Left hindlimb (tissue), 1 donor: Measurements from ENCODE around the gene CDK11A.
"Not testable (repeated sequence)": the region's sequence is repeated elsewhere in the genome, so short reads cannot be mapped to it uniquely, and the experiment has no call there.

Experiments
- DNase-seq: peaks from one replicate; pipeline ENCODE4 v3.0.0-alpha.2; 2018

CDK11A gene

GRCh38 chr1:1721201-1721600 is 3.0 kb downstream of the CDK11A start:
- DNase-seq, result no peak

GRCh38 chr1:1715109-1715883 is 8.9 kb downstream of the CDK11A start:
- not testable (repeated sequence) for DNase-seq

DNA sequence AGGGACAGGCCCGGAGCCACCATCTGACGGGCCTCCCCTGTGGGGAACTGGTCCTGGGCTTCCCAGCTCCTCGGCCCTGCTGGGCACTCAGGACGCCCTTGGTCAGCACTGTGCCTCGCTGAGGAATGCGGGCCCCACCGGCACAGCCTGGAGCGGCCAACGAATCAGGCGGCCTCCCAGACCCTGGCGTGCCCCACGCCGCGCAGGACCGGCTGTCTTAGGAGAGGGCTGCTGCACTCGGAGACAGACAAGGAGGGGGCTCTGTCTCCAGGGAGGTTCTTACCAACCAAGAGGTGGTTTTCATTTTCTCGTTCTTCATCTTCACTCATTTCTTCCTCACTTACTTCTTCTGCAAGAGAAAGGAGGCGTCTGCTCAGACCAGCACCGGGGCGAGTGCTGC is 16.3 kb downstream of the CDK11A start:
- DNase-seq, result not testable (repeated sequence)

- DNase-seq, result not testable (repeated sequence)
Measured at GRCh38 chr1:1707241-1707640, 16.9 kb downstream of the CDK11A start.

DNA sequence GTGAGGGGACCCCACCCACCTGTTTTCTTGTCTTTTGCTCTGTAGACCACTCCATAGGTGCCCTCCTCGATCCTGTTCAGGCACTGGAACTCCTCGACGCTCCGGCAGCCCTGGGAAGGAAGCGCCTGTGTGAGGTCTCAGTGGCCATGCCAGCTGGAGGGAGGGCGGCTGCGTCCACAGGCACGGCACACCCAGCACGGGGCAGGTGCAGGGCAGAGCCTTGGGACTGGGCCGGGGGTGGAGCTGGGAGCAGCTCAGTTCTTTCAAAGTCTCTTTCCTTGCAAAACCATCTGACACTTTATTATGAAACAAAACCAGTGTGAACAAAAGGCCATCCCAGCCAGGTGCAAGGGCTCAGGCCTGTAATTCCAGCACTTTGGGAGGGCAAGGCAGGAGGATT is 18.5 kb downstream of the CDK11A start:
- DNase-seq, result not testable (repeated sequence)

GRCh38 chr1:1704284-1704957 is 19.7 kb downstream of the CDK11A start:
- DNase-seq, result not testable (repeated sequence)

- no peak for DNase-seq
Measured at GRCh38 chr1:1703796-1704195, 20.4 kb downstream of the CDK11A start.

GRCh38 chr1:1702506-1702905 is 21.7 kb downstream of the CDK11A start:
- not testable (repeated sequence) for DNase-seq

DNA sequence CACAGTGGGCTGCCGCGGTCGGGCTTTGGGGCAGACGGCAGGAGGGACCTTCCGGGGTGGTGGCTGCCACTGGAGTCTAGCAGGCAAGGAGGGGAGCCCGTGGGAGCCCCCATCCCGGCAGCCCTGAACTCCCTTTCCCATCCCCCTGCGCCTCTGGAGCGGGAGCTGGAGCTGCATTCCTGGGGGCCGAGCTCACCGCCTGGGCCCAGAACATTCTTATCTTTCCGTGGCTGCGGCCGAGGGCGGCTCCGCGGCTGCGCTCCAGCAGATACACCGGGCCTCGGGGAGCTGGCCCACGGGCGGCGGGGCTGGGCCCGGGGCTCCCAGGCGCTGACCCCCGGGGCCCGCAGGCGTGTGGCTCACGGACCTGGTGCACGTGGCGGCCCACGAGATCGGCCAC is 23.6 kb downstream of the CDK11A start:
- DNase-seq, result not testable (repeated sequence)

- not testable (repeated sequence) for DNase-seq
Measured at GRCh38 chr1:1700067-1700466, 24.1 kb downstream of the CDK11A start.

- DNase-seq, result peak; percentile 11
Measured at GRCh38 chr1:1699061-1699460, 25.1 kb downstream of the CDK11A start.

DNA sequence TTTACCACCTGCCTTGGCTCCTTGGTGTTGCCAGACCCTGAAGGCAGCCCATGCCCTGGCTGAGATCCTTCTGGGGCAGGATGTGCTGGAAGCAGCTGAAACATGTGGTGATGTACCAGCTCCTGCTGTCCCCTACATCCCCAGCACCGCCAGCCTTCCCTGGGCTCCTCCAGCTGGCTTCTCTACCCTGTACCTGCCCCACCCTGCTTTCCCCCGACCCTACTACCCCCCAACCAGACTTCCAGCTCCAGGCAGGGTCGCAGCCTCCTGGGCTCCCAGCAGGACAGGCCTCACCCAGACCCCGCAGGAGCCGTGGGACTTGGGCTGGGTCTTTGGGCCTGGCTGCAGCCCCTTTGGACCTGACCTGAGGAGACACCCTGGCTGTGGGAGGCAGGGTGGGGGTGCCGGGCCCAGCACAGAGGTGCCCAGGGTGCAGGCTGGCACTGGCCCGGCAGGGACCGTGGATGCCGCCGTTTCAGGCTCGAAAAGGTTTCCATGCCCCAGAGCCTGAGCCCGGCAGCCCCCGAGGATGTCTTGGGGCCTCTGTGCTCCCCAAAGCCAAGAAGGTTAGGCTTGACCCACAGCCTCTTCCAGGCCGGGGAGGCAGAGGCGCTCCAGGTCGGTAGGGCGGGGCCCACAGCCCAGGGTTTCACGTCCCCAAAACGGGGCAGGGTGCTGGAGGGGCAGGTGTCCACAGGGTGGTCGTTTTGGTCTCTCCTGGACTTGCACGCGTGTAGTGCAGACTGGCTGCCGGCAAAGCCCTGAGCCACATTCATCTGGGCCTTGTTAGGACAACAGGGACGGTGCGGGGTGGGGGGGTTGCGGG is 26.6 kb downstream of the CDK11A start:
- peak; percentile 20 for DNase-seq

- DNase-seq, result peak; percentile 25
Measured at GRCh38 chr1:1696431-1697357, 27.5 kb downstream of the CDK11A start.

DNA sequence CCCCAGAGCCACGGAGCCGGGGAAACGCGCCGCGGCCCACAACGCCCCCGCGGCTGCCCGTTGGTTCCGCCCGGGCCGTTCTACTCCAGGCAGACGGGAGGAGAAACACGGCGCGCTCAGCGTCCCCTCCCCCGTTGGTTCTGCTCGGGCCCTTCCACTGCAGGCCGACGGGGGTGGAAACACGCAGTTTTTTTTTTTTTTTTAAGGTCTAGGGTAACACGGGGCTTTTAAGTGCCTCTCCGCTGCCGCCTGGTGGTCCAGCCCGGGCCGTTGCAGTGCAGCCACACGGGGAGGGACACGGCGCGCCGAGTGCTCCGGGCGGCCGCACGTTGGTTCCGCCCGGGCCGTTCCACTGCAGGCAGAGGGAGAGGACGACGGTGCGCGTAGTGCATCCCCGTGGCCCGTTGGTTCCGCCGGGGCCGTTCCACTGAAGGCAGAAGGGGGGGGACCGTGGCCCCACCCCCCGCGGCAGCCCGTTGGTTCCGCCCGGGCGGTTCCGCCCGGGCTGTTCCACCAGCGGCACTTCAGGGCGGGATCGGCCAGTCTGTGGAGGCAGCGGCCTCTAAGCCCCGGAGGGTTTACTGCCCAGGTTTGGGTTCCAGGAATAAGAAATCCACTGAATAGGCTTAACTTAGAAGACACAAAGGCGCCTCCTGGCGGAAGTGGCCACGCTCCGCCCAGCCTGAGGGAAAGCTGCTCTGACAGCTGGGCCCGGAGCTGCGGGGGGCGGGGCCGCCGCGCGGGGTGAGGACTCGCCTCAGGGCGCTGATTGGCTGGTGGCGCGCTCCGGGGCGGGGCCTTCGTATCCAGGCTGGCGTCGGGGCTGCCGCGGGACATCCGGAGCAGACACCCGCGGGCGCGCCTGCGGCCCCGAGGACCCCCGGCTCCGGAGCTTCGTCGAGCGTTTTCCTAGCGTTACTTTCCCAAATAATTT is 31.2 kb downstream of the CDK11A start, which contains the start of gene SLC35E2B:
SLC35E2B (minus strand) TSS at position 82 of the 934 bp plus-strand sequence. CDS start 16,096 bp downstream, outside the sequence.
- peak; percentile 90 for DNase-seq

DNA sequence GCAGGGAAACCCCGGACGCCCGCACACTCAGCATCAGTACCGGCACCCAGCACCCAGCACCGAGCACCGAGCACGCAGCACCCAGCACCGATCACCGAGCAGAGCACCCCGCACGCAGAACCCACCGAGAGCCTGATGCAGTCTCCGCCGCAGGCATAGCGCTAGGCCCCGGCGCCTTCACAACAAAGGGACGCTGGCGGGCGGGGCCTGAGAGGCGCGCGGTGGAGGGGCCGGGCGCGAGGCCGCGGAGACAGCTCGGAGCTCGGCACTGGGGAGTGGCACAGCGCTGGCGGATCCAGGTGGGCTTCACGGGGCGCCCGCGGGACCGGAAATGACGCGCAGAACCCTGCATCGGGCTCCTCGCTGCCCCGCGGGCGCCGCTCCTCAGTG is 31.8 kb downstream of the CDK11A start:
- DNase-seq, result peak; percentile 65

DNA sequence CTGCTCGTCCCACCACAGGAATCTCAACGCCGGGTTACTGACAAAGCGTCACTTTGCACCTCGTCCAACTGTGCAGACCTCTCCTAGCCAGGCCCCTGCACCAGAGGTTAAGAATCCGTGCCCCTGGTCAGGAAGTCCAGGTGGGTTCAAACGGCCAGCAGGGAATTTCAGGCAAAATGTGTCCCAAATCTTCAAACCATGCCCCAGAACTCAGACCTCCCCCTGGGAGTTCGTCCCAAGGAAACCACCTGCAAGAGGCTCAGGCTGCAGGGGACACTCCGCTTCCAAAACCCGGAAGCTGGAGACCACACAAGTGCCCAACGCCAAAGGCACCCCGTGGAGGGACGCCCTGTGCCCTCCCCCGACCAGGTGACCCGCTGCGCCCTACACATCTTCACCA is 32.7 kb downstream of the CDK11A start:
- not testable (repeated sequence) for DNase-seq

DNA sequence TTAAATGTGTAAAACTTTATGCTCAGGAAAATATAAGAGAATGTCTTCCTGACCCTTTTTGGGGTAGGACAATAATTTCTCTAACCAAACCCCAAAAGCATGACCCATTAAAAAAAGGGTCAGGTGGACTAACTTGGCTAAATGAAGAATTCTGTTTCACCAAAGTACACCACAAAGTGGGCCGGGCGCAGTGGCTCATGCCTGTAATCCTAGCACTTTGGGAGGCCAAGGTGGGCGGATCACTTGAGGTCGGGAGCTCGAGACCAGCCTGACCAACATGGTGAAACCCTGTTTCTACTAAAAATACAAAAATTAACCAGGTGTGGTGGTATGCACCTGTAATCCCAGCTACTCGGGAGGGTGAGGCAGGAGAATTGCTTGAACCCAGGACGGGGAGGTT is 34.6 kb downstream of the CDK11A start:
- not testable (repeated sequence) for DNase-seq

- no peak for DNase-seq
Measured at GRCh38 chr1:1687846-1688245, 36.3 kb downstream of the CDK11A start.

GRCh38 chr1:1684031-1684681 is 40.0 kb downstream of the CDK11A start:
- DNase-seq, result no peak
